Mucosa of stomach (tissue), 1 donor: ENCODE results near the gene TP53BP2.

ENCODE experiments used
- H3K27me3 ChIP-seq: one replicate; pipeline ENCODE4 v1.7.0; 2013; ENCODE audit warnings: mild to moderate bottlenecking, low read length; ENCODE audit not compliant: control insufficient read depth, insufficient read depth
- H3K36me3 ChIP-seq: one replicate; pipeline ENCODE4 v1.7.0; 2013; ENCODE audit warnings: low read length; ENCODE audit not compliant: control insufficient read depth, insufficient read depth
- H3K4me1 ChIP-seq: one replicate; pipeline ENCODE4 v1.7.0; 2013; ENCODE audit warnings: mild to moderate bottlenecking, low read length; ENCODE audit not compliant: control insufficient read depth, insufficient read depth
- H3K4me3 ChIP-seq: one replicate; pipeline ENCODE4 v1.7.0; 2013; ENCODE audit warnings: low read length
- H3K9ac ChIP-seq: one replicate; pipeline ENCODE4 v1.7.0; 2013; ENCODE audit warnings: mild to moderate bottlenecking, low read length, moderate library complexity
- H3K9me3 ChIP-seq: one replicate; pipeline ENCODE4 v1.7.0; 2013; ENCODE audit warnings: mild to moderate bottlenecking, low read length, moderate library complexity; ENCODE audit not compliant: control insufficient read depth
- donor health status: Pancreatic carcinoma.

TP53BP2 gene

DNA sequence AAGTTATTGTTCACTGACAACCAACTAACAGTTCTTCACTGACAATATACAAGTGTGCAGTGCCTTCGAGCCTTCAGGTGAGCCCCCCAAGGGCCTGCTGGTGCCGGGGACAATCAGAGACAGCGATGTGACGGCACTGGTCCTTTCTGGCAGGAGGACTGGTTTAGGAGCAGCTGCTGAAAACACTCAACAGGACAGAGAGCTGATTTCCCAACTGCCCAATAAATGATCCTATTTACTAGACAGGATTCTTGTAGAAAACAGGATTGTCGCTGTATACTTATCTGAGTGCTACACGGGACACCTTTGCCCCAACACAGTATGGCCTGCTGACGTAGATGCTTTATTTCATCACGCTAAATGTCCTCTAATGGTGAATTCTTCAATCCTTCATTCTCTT lies 65.4 kb downstream of the TP53BP2 start:
- H3K4me1 ChIP-seq = peaks cover 14% of the 10 kb centered on the region
- H3K4me3 ChIP-seq = no peak overlapping the region
- H3K9ac ChIP-seq = no peak overlapping the region
- H3K9me3 ChIP-seq = no peaks in the 10 kb centered on the region
- no peaks in the 10 kb centered on the region for H3K27me3 ChIP-seq
- no peaks in the 10 kb centered on the region for H3K36me3 ChIP-seq

DNA sequence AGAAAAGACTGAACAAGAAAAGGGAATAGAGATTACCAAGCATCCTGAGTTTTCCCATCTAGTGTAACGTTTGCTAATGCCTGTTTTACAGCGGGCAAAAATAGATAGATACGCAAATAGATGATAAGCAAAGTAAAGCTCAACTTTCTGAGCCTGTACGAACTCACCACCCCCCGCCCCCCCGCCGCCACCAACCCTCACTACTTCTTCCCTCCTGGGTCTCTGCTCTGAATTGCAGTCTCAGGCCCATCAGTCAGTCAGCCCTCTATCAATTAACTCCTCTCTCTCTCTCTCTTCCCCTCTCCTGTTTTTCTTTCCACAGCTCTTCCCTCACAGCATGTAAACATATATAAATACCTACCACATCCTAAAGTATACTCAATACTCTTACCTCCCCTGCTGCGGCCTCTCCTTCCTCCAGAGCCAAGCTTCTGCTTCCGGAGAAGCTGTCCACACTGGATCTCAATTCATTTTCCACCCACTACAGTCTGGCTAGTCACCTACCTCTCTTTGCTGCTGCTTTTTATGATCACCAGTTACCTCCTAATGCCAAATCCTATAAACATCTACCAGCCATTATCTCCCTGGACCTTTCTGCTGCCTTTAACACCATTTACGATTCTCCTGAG lies 68.8 kb downstream of the TP53BP2 start:
- H3K9ac ChIP-seq = no peak overlapping the region
- H3K4me1 ChIP-seq = peaks cover 25% of the 10 kb centered on the region
- no peaks in the 10 kb centered on the region for H3K27me3 ChIP-seq
- H3K9me3 ChIP-seq = no peaks in the 10 kb centered on the region
- H3K4me3 ChIP-seq = no peak overlapping the region
- peaks cover 13% of the 10 kb centered on the region for H3K36me3 ChIP-seq

DNA sequence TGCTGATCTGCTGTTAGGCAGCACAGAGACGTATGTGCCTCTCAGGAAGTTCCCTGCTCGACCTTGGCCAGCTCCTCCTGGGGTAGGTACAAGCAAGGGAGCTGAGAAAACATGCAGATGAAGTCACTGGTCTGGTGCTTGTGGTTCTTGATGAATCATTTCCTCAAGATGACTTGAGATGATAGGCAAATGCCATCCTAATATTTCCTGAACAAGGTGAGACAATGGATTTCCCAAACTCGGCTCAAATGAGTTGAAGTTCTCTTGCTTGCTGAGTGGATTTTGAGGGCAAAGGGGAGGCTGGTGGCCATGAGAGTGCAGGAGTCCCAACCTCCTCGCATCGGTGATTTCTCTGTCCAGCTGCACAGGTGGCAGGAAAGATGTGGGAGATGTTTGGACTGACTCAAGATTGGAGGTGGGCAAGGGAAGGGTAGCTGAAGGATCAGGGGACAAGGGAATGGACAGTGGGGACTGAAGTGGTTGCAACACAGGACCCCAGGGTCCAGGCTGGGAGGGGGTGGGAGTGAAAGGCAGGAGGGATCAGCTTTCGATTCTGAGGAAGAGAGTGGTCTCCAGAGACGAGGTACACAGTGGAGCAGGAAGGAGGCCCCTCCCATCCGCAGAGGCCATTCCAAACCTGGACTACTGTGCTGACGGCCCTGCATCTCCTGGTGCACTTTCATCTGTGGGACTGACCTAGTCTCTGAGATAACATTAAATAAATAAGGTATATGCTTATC lies 69.5 kb downstream of the TP53BP2 start:
- Histone ChIP-seq H3K36me3 (peaks cover 13% of the 10 kb centered on the region), H3K9me3 (no peaks in the 10 kb centered on the region), H3K4me3 (no peak overlapping the region), H3K27me3 (no peaks in the 10 kb centered on the region), H3K9ac (no peak overlapping the region), H3K4me1 (peaks cover 32% of the 10 kb centered on the region)

DNA sequence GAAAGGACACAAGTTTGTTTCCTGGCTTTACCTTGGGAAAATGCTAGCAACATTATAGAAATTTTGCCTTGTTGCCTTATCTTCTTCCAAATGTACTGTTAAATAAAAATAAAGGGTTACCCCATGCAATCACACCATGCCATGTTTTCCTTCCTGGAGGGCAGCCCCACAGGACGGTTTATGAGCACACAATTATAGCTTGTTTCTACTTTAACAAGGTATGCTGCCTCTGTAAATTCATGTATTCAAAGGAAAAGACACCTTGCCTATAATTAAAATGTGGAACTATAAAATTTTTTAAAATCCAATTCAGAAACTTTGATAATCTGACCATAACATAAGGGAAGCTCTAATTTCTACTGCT lies 70.1 kb downstream of the TP53BP2 start:
- Histone ChIP-seq H3K27me3 (no peaks in the 10 kb centered on the region), H3K9ac (no peak overlapping the region), H3K36me3 (peaks cover 16% of the 10 kb centered on the region), H3K4me1 (peaks cover 38% of the 10 kb centered on the region), H3K9me3 (no peaks in the 10 kb centered on the region), H3K4me3 (no peak overlapping the region)

DNA sequence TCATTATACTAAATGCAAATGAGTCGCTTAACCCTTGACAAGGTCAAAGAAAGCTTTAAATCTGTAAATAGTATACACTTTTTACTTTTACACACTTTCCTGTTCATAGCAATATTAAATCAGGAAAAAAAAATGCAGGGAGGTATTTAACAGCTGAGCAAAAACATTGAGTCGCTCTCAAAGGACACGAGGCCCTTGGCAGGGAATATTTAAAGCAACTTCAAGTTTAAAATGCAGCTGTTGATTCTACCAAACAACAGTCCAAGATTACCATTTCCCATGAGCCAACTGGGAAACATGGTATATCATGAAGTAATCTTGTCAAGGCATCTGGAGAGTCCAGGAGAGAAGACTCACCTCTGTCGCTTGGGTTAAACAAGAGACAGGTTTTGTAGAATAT lies 70.7 kb downstream of the TP53BP2 start:
- H3K4me1 ChIP-seq = peaks cover 42% of the 10 kb centered on the region
- no peaks in the 10 kb centered on the region for H3K27me3 ChIP-seq
- H3K36me3 ChIP-seq = peaks cover 22% of the 10 kb centered on the region
- no peaks in the 10 kb centered on the region for H3K9me3 ChIP-seq
- H3K9ac ChIP-seq = no peak overlapping the region
- no peak overlapping the region for H3K4me3 ChIP-seq

DNA sequence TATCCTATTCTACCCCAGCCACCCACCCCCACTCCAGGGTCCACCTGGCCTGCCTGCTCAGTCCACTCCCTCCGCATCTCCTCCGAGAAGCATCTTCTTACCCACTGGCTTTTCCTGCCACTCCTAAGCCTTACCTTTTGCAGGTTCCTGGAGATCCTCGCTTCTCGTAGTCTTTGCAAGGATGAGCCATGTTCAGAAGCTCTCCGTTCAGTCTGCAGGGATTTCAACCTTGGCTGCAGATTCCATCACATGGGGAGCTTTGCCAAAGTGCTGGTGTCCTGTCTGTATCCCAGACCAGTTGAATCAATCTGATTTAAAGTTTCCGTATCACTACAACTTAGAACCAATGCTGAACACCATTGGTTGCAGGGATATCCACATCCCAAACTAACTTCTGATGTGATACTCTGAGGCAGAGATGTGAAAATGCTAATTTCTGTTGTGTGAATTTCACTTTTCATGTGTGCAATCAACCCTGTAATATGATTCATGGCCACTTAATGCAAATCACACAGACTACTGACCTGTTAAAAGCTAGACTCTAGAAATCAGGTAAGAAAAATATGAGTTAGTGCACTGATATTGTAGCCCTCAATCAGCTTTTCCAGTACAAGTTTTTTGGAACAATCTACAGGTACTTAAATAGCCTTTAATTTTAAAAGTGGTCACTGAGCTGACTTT lies 71.5 kb downstream of the TP53BP2 start:
- Histone ChIP-seq H3K9ac (no peak overlapping the region), H3K36me3 (peaks cover 29% of the 10 kb centered on the region), H3K27me3 (no peaks in the 10 kb centered on the region), H3K4me1 (peaks cover 42% of the 10 kb centered on the region), H3K4me3 (no peak overlapping the region), H3K9me3 (no peaks in the 10 kb centered on the region)

DNA sequence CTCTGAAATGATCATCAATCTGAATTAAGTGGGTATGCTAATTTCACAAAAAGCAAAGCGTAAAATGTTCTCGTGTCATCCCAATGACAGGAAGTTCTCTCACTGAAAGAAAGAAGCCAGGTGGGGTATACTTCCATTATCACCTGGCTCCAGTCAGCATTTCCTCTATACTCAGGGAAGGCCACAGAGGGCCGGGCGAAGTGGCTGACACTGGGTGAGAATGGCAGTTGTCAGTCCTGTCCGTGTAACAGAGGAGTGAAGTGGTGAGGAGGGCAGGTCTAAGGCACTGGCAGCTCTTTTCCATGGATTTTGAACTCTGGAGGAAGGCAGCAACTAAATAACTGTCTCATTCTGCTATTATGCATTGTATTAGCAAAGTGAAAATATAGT lies 73.0 kb downstream of the TP53BP2 start:
- Histone ChIP-seq H3K4me1 (peaks cover 42% of the 10 kb centered on the region), H3K36me3 (peaks cover 30% of the 10 kb centered on the region), H3K9me3 (no peaks in the 10 kb centered on the region), H3K4me3 (no peak overlapping the region), H3K9ac (no peak overlapping the region), H3K27me3 (no peaks in the 10 kb centered on the region)

DNA sequence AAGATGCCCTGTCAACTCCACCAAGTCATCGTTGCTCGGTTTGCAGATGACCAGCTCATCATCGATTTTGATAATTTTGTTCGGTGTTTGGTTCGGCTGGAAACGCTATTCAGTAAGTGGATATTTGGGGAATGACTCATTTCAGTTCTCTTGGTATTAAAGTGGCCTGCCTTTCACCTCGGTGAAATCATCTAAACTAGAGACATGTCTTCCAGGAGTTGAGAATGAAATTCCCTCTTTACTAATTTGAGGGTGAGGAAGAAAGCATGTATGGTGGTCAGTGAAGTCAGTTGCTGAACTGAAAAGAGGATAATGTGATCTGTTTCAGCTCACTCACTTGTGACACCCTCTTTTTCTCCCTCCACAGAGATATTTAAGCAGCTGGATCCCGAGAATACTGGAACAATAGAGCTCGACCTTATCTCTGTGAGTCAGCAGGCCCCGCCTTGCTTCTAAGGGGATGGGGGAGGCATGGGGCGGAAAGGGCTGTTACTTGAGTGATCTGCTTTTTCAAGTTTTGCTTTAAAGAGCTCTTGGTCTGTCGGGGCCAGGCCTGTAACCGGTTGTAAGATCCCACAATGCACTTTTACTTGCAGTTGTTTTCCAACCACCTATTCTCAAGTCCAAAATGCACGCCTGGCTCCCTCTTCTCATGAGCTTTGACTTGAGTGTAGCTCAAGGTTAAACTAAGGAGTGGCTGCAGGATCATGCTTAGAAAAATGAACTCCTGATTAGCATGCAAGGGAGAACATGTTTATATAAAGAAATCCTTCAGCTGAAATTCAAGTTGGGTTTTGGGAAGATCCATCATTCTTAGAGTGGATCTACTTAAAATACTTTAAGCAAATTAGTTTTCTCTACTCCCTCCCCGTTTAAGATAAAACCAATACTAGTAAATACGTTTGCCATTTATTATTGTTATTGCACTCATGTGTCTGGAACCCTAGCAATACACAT lies 73.7 kb downstream of the TP53BP2 start:
- Histone ChIP-seq H3K4me3 (no peak overlapping the region), H3K9ac (no peak overlapping the region), H3K4me1 (peaks cover 42% of the 10 kb centered on the region), H3K27me3 (no peaks in the 10 kb centered on the region), H3K36me3 (peaks cover 30% of the 10 kb centered on the region), H3K9me3 (no peaks in the 10 kb centered on the region)

DNA sequence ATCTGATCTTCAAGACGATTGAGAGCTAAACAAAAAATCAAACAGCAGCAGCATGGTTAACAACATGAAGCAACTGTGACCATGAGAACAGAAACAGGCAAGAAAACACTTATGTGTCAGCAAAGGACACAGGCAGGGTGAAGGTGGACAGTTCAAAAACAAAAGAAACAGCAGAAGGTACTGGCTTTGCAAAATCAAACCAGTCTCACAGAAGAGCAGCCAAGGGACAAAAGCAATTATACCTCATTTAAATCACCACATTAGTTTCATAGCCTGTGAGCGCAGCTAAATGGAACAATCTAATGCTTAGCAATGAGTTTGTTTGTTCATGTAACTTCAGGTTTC lies 74.3 kb downstream of the TP53BP2 start:
- peaks cover 30% of the 10 kb centered on the region for H3K36me3 ChIP-seq
- H3K9ac ChIP-seq = no peak overlapping the region
- no peak overlapping the region for H3K4me3 ChIP-seq
- H3K27me3 ChIP-seq = no peaks in the 10 kb centered on the region
- H3K4me1 ChIP-seq = peaks cover 39% of the 10 kb centered on the region
- no peaks in the 10 kb centered on the region for H3K9me3 ChIP-seq

DNA sequence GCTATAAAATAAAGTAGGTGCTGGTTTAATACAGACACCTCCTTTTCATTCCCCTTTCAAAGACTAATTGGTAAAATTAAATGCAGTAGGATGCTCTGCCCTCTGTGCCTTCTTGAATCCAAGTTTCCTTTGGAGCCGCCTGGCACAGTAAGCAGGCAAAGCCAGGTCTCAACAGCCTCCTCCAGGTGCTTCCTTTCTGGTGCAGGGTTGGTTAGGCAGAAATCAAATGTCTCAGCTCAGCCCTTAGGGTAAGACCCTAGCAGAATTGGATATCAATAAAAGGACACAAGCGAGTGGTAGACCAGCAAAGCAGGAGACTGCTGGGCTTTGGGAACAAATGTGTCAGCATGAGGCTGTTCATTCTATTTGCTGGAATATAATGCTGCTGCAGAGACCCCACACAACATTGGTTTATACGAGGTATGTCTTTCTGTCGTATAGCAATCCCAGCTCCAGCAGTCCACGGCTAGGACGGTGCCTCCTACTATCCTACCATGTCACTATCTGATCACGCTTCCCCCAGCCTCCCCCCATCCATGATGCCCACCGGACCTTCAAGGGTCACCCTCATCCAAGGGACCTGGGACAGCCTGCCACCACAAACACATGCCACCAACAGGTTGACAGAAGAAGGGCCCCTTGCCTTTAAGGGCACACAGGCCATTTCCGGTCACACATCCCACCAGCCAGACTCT lies 75.0 kb downstream of the TP53BP2 start:
- H3K9ac ChIP-seq = no peak overlapping the region

DNA sequence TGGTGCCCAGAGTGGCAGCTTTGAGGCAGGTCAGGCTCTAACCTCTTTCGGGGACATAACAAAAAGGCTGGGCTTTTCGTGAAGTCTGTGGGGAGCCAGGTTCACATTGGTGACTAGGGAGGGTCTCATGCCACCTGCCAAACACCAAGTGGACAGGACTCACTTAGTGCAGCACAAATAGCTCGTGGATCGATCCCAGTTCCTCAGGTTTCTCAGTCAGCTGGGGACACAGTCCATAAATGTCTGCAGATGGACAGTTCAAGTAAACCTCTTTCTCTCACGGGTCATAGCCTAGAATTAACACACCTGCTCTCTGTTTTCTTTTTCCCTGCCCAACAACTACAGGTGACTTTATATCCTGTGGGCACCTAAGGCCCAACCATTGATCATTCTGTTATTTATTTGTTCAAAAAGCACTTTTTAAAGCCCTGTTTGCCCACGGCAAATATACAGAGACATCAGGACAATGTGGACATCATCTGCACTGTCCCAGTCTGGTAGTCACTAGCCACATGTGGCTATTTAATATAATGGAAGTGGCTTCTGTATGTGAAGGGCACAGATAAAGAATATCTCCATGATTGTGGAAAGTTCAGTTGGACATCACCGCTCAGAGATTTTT lies 79.9 kb downstream of the TP53BP2 start:
- Histone ChIP-seq H3K9ac (no peak overlapping the region), H3K27me3 (no peaks in the 10 kb centered on the region), H3K36me3 (peaks cover 33% of the 10 kb centered on the region), H3K4me1 (peaks cover 14% of the 10 kb centered on the region), H3K9me3 (no peaks in the 10 kb centered on the region), H3K4me3 (no peak overlapping the region)

More for the DNA sequence above, 75.0 kb downstream of the TP53BP2 start:
- peaks cover 30% of the 10 kb centered on the region for H3K36me3 ChIP-seq
- H3K4me3 ChIP-seq = no peak overlapping the region
- H3K9me3 ChIP-seq = no peaks in the 10 kb centered on the region
- H3K4me1 ChIP-seq = peaks cover 34% of the 10 kb centered on the region
- H3K27me3 ChIP-seq = no peaks in the 10 kb centered on the region
